Left forelimb (tissue), 1 donor: ENCODE measurements around the gene TP53BP2.
"Not testable (repeated sequence)": the region's sequence is repeated elsewhere in the genome, so short reads cannot be mapped to it uniquely, and the experiment has no call there.

ENCODE experiments used
- DNase-seq: peaks from one replicate; pipeline ENCODE4 v3.0.0-alpha.2; 2018; ENCODE audit warnings: low spot score

The TP53BP2 gene

GRCh38 chr1:223828162-223828848 is 17.4 kb downstream of the TP53BP2 start:
- no peak for DNase-seq

GRCh38 chr1:223827193-223827663 is 18.5 kb downstream of the TP53BP2 start:
- no peak for DNase-seq

GRCh38 chr1:223825767-223826748 is 19.7 kb downstream of the TP53BP2 start:
- no peak for DNase-seq

DNA sequence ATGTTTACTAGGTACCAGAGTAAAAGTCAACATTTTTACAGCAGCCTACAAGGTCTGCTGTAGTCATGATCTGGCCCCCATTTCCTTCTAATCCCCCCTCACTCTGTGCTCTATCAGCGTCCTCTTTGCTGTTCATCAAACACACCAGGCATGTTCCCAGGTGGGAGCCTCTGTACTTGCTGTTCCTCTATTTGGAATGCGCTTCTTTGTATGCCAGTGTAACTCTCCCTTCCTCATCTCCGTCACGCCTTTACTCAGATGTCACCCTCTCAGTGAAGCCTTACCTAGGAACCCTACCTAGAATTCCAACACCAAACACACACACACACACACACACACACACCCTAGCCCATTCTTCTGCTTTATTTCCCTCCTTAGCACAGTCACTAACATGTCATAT is 21.0 kb downstream of the TP53BP2 start:
- no peak for DNase-seq

- DNase-seq: no peak
Measured at GRCh38 chr1:223824287-223824686, 21.5 kb downstream of the TP53BP2 start.

DNA sequence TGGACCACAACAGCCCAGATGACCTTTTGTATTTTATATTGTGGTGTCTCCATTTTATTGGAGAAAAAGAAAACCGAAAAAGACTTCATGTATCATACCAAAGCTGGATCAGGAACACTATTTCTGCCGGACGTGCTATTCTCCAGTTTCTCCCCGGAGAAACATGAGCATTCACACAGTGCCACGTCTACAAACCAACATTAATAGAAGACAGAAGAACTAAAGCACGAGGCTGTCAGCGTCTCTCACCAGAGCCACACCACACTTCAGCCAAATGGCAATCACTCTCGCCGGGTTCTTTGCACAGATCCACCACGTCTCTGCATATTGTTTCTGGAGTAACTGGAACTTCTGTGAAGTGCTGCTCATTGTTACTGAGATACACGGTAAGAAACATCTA is 24.8 kb downstream of the TP53BP2 start:
- DNase-seq: no peak

DNA sequence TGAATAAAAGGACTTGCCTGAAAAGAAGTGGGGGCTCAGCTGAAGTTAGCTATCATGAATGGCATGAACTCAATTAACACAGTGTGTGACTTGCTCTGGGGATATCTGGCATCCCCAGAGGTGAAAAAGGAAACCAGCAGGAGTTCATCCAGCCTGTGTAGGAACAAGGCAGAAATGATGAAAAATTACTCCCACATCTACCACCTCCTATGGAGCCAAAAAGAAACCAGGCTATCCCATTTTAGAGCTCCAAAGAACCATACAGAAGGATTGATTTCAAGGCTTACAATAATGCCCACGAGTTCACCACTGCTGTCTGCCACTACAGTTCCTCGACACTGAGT is 25.3 kb downstream of the TP53BP2 start:
- no peak for DNase-seq

GRCh38 chr1:223819730-223820514 is 25.8 kb downstream of the TP53BP2 start:
- DNase-seq: no peak

DNA sequence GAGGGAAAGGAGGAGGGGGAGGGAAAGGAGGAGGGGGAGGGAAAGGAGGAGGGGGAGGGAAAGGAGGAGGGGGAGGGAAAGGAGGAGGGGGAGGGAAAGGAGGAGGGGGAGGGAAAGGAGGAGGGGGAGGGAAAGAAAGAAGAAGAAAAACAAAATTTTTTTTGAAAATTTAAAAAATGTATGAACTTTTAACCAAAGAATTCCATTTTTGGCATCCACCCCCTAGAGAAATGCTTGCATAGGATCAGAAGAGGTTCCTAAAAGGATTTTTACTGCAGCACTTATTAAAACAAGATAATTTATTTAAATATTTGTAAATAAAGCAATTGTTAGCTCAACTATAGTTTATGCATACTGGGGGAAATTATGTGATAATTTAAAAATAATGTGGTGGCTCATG is 28.5 kb downstream of the TP53BP2 start:
- not testable (repeated sequence) for DNase-seq

DNA sequence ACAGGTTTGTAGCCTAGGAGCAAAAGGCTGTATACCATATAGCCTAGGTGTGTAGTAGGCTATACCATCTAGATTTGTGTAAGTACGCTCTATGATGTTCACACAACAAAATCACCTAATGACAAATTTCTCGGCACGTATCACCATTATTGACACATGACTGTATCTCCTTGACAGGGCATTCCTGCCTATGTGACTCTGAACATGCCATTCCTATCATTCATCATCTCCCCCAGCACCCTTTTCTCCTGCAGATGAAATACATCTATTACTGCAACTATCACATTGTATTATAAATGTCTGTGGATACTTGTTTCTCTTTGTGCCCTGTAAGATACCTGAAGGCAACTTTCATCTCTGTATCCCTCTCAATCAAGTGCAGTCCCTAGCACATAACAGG is 29.9 kb downstream of the TP53BP2 start:
- no peak for DNase-seq

GRCh38 chr1:223815020-223815853 is 30.5 kb downstream of the TP53BP2 start:
- DNase-seq: no peak

DNA sequence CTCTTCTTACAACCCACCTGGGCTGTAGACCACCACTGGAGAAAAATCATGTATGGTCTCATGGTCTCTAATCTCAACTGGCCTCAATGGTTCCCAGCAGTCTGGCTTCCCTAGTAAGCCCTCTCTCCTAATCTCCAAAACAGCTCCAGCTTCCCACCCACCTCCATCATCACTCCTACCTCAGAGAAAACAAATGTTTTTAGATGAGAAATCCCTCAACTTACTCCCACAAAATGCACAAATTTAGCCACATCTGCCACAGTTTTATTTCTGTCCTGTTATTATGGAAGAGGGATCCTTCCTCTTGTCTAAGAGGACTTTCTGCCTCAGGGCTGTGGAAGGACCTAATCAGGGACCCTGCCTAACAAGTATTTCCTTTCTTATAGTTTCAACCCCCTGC is 32.1 kb downstream of the TP53BP2 start:
- no peak for DNase-seq

- DNase-seq: no peak
Measured at GRCh38 chr1:223811634-223812101, 34.1 kb downstream of the TP53BP2 start.

- no peak for DNase-seq
Measured at GRCh38 chr1:223810586-223810985, 35.2 kb downstream of the TP53BP2 start.

DNA sequence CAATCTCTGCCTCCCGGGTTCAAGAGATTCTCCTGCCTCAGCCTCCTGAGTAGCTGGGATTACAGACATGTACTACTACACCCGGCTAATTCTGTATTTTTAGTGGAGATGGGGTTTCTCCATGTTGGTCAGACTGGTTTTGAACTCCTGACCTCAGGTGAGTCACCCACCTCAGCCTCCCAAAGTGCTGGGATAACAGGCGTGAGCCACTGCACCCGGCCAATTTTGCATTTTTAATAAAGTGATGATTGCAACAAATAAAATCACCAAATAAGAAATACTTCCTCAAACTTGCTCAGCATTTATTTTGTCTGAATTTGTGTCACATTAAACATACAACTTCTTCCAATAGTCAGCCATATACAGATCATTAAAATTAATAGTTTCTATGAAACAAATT is 35.8 kb downstream of the TP53BP2 start:
- DNase-seq: not testable (repeated sequence)

DNA sequence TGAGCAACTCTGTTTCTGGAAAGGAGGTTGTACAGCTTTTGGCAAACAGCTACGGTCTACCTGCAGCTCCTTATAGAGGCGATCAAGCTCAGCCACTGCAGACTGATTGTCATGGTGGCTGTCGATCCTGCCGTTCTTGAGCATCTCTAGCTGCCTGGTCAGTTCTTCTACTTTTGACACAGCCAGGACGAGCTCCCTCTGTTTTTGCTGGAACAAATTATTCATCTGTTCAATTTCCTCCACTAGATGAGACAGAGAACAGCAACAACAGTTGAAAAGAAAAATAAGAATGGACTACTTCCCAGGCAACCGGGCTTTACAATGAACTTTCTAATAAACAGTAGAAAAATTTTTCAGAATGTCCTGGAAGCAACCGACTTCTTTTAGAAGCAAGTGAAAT is 42.5 kb downstream of the TP53BP2 start:
- no peak for DNase-seq

DNA sequence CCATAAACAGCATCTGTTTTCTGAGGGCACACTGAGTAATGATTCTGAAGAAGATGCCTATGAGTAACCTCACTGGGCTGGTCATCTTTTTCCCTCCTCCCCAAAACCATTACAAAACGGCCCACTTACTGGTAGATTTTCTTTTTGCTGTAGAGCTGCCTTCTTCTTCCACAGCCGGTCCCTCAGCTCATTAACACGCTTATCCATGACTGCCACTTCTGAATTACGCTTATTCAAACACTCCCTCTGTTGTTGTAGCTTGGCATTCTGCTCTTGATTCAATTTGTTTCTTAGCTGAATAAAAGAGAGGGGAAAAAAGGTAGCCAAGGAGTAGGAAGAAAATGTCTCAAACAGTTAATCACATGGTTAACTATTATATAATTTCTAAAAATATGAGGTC is 43.1 kb downstream of the TP53BP2 start:
- no peak for DNase-seq

GRCh38 chr1:223802032-223802431 is 43.7 kb downstream of the TP53BP2 start:
- DNase-seq: no peak

- DNase-seq: no peak
Measured at GRCh38 chr1:223796210-223796609, 49.5 kb downstream of the TP53BP2 start.

DNA sequence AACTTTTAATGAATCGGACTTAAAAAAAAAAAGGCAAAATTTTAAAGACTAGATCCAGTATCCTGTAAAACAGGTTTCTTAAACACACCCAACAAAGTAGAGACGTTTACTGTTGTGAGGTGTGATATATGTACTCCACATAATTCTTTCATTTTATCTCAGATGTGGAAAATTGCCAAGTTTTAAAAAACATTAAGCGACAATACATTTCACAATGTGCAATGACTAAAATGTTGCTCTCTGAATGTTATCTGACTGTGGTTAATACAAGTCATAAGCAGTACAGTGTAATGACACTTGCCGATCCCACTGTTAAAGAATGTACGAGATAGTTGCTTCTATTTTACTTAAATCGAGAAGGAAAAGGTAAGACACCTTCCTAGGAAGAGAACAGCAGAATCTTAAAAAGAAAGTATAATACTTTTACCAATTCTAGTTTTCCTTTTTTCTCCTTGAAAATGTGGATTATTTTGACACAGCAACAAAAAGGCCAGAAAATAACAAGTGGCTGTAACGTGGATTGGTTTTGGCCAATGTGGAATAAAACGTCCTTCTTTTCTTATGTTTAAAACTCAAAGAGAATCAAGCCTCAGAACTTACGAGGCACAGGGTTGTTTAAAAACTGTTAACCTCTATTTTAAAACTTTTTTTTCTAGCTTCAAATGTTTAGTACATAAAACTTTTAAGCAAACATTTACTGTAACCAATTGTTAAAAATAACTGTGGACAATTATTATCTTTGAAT is 51.4 kb downstream of the TP53BP2 start:
- no peak for DNase-seq

GRCh38 chr1:223793716-223794115 is 52.0 kb downstream of the TP53BP2 start:
- DNase-seq: no peak
